HEK293 (cell line): ENCODE results near the gene GPR148.
"Not testable (repeated sequence)": the region's sequence is repeated elsewhere in the genome, so short reads cannot be mapped to it uniquely, and the experiment has no call there.

ENCODE experiments used
- CTCF ChIA-PET: fragments of 350-600 bp; formaldehyde crosslinking; extraction: SDS; loops from one replicate; lab custom pipeline; 2021; ENCODE audit warnings: antibody characterized with exemption; lab: Yijun Ruan, JAX
- POLR2A ChIA-PET: fragments of 300-600 bp; formaldehyde crosslinking; extraction: SDS; loops from one replicate; lab custom pipeline; 2020; ENCODE audit warnings: antibody characterized with exemption, inconsistent platforms; lab: Yijun Ruan, JAX
- H3K27ac ChIP-seq: fragments of 200-500 bp; sonication (Bioruptor generic); 2 replicates; pipeline ENCODE4 v1.5.1; 2014; ENCODE audit warnings: low read depth, low read length, control low read depth, inconsistent platforms; ENCODE audit errors: extremely low read depth
- H3K36me3 ChIP-seq, 2 experiments: fragments of 200-500 bp in 1 of 2; sonication (Bioruptor generic) in 1 of 2; 1 replicate in 1 of 2; 2 replicates in 1 of 2; pipeline ENCODE4 v1.5.1; 2014 to 2017; ENCODE audit warnings: inconsistent platforms in 2 of 2, low read length in 2 of 2; ENCODE audit not compliant: control insufficient read depth in 2 of 2, insufficient read depth in 1 of 2
- H3K4me1 ChIP-seq: fragments of 200-500 bp; sonication (Bioruptor generic); 2 replicates; pipeline ENCODE4 v1.5.1; 2014; ENCODE audit warnings: mild to moderate bottlenecking, low read length, inconsistent platforms; ENCODE audit not compliant: control insufficient read depth, insufficient read depth
- H3K4me3 ChIP-seq: 2 replicates; pipeline ENCODE4 v1.5.1; 2011; ENCODE audit warnings: low read depth, mild to moderate bottlenecking, control low read depth, low read length, moderate library complexity
- H3K9me3 ChIP-seq: fragments of 200-500 bp; sonication (Bioruptor generic); 2 replicates; pipeline ENCODE4 v1.5.1; 2014; ENCODE audit warnings: low read depth, low read length, inconsistent platforms; ENCODE audit not compliant: control insufficient read depth, insufficient read depth
- BCL6B ChIP-seq: fragments of 450-650 bp; formaldehyde crosslinking; IDR thresholded peaks from 2 replicates; pipeline ENCODE4 v1.5.1; 2017; ENCODE audit warnings: missing biosample characterization, missing genetic modification characterization
- EGR2 ChIP-seq: fragments of 450-650 bp; formaldehyde crosslinking; IDR thresholded peaks from 2 replicates; pipeline ENCODE4 v1.5.1; 2016; ENCODE audit warnings: low read depth, missing biosample characterization, missing genetic modification characterization
- KLF1 ChIP-seq: fragments of 450-650 bp; formaldehyde crosslinking; IDR thresholded peaks from 2 replicates; pipeline ENCODE4 v1.5.1; 2016; ENCODE audit warnings: missing biosample characterization, missing genetic modification characterization
- PRDM2 ChIP-seq: fragments of 450-650 bp; formaldehyde crosslinking; IDR thresholded peaks from 2 replicates; pipeline ENCODE4 v1.5.1; 2016; ENCODE audit warnings: missing biosample characterization, missing genetic modification characterization, borderline replicate concordance
- YY2 ChIP-seq: fragments of 450-650 bp; formaldehyde crosslinking; IDR thresholded peaks from 2 replicates; pipeline ENCODE4 v1.5.1; 2016; ENCODE audit warnings: missing biosample characterization, missing genetic modification characterization
- ZFHX2 ChIP-seq: fragments of 450-650 bp; formaldehyde crosslinking; conservative IDR thresholded peaks from 2 replicates; pipeline ENCODE4 v1.5.1; 2016; ENCODE audit warnings: missing biosample characterization, missing genetic modification characterization
- ZNF169 ChIP-seq: fragments of 450-650 bp; formaldehyde crosslinking; IDR thresholded peaks from 2 replicates; pipeline ENCODE4 v1.5.1; 2016; ENCODE audit warnings: missing biosample characterization, missing genetic modification characterization
- ZNF2 ChIP-seq: fragments of 450-650 bp; formaldehyde crosslinking; IDR thresholded peaks from 2 replicates; pipeline ENCODE4 v1.5.1; 2016; ENCODE audit warnings: missing biosample characterization, missing genetic modification characterization
- ZNF394 ChIP-seq: fragments of 450-650 bp; formaldehyde crosslinking; IDR thresholded peaks from 2 replicates; pipeline ENCODE4 v1.5.1; 2016; ENCODE audit warnings: missing biosample characterization, missing genetic modification characterization, mild to moderate bottlenecking, moderate library complexity, borderline replicate concordance
- ZNF561 ChIP-seq: fragments of 450-650 bp; IDR thresholded peaks from 2 replicates; pipeline ENCODE4 v1.5.1; 2018; ENCODE audit warnings: missing biosample characterization, missing genetic modification characterization, borderline replicate concordance
- ZNF580 ChIP-seq: fragments of 450-650 bp; formaldehyde crosslinking; IDR thresholded peaks from 2 replicates; pipeline ENCODE4 v1.5.1; 2016; ENCODE audit warnings: missing biosample characterization, missing genetic modification characterization
- ZNF623 ChIP-seq: fragments of 450-650 bp; formaldehyde crosslinking; IDR thresholded peaks from 2 replicates; pipeline ENCODE4 v1.5.1; 2016; ENCODE audit warnings: missing biosample characterization, missing genetic modification characterization
- ZNF626 ChIP-seq: fragments of 450-650 bp; sonication (Bioruptor Pico); formaldehyde crosslinking; IDR thresholded peaks from 2 replicates; pipeline ENCODE4 v1.5.1; 2018; ENCODE audit warnings: missing biosample characterization, missing genetic modification characterization, inconsistent platforms
- ZNF658 ChIP-seq: fragments of 450-650 bp; formaldehyde crosslinking; IDR thresholded peaks from 2 replicates; pipeline ENCODE4; 2016; ENCODE audit warnings: missing biosample characterization, missing genetic modification characterization

Gene GPR148

GRCh38 chr2:130693474-130693873 is 35.4 kb upstream of the GPR148 start:
- 0 out of 2 replicates have a peak, but pooled peaks have one; percentile 24 for TF ChIP-seq ZNF2 (tag by site-specific recombination)
- POLR2A ChIA-PET, CTCF ChIA-PET, H3K4me1 ChIP-seq, H3K9me3 ChIP-seq, H3K27ac ChIP-seq, H3K4me3 ChIP-seq, H3K36me3 ChIP-seq: not testable (repeated sequence)

- CTCF ChIA-PET, result not testable (repeated sequence)
Observed at GRCh38 chr2:130703250-130703649, 25.6 kb upstream of the GPR148 start.

GRCh38 chr2:130714795-130715194 is 14.1 kb upstream of the GPR148 start:
- POLR2A ChIA-PET, H3K4me1 ChIP-seq, H3K27ac ChIP-seq, H3K9me3 ChIP-seq, CTCF ChIA-PET, H3K4me3 ChIP-seq, H3K36me3 ChIP-seq: not testable (repeated sequence)

More at GRCh38 chr2:130703250-130703649, 25.6 kb upstream of the GPR148 start:
- H3K9me3 ChIP-seq, H3K27ac ChIP-seq, H3K4me3 ChIP-seq, H3K36me3 ChIP-seq, POLR2A ChIA-PET, H3K4me1 ChIP-seq: not testable (repeated sequence)

- Histone ChIP-seq H3K9me3 (no peaks in the 10 kb centered on the region), H3K4me1 (no peaks in the 10 kb centered on the region), H3K27ac (no peak overlapping the region), H3K4me3 (no peak overlapping the region), H3K36me3 (no peaks in the 10 kb centered on the region)
- ChIA-PET POLR2A (no interaction called here), CTCF (no interaction called here)
- peak; percentile 49; the same call in 1 of the 2 replicates for TF ChIP-seq ZFHX2 (tag by site-specific recombination)
- peak; percentile 59 for TF ChIP-seq EGR2 (tag by site-specific recombination)
- no peak for TF ChIP-seq YY2
- TF ChIP-seq ZNF626 (tag by site-specific recombination), result no peak
- peak; percentile 90 for TF ChIP-seq KLF1
Observed at GRCh38 chr2:130720036-130720435, 8.8 kb upstream of the GPR148 start.

GRCh38 chr2:130720528-130720927 is 8.3 kb upstream of the GPR148 start:
- Histone ChIP-seq H3K36me3 (no peaks in the 10 kb centered on the region), H3K9me3 (no peaks in the 10 kb centered on the region), H3K4me3 (no peak overlapping the region), H3K4me1 (no peaks in the 10 kb centered on the region), H3K27ac (no peak overlapping the region)
- CTCF ChIA-PET, result no interaction called here
- POLR2A ChIA-PET, result no interaction called here
- TF ChIP-seq ZNF561 (tag by site-specific recombination) (no peak), BCL6B (tag by site-specific recombination) (no peak), ZNF623 (no peak), EGR2 (tag by site-specific recombination) (no peak; the same call in 1 of the 2 replicates), ZNF169 (tag by site-specific recombination) (no peak)

- 0 out of 2 replicates have a peak, but pooled peaks cover 2% of the 10 kb centered on the region for H3K4me1 ChIP-seq
- no peaks in the 10 kb centered on the region for H3K36me3 ChIP-seq
- POLR2A ChIA-PET, result no interaction called here
- CTCF ChIA-PET, result no interaction called here
- H3K4me3 ChIP-seq, result no peak overlapping the region
- no peaks in the 10 kb centered on the region for H3K9me3 ChIP-seq
- no peak overlapping the region for H3K27ac ChIP-seq
- TF ChIP-seq ZNF658 (tag by site-specific recombination), result no peak
- TF ChIP-seq ZNF394 (tag by site-specific recombination), result no peak
- no peak for TF ChIP-seq ZNF580 (tag by site-specific recombination)
- TF ChIP-seq PRDM2 (tag by site-specific recombination), result 0 out of 2 replicates have a peak, but pooled peaks have one; percentile 22
Observed at GRCh38 chr2:130724455-130724854, 4.4 kb upstream of the GPR148 start.
